Mesothelial cell of epicardium (in vitro differentiated cells): ENCODE measurements around the gene PRLR. TPM values are rescaled to one million over a fixed set of nuclear protein-coding genes. Genes with fewer than 3 reads are reported as not detected.

Experiments
- DNase-seq, 2 experiments: peaks; one replicate each; pipeline ENCODE4 v3.0.0; 2021; ENCODE audit warnings: low spot score in 2 of 2; ENCODE audit not compliant: unreplicated experiment in 2 of 2
- H3K27ac Mint-ChIP-seq: 2 replicates; pipeline ENCODE4 v1.8.0; 2021; ENCODE audit warnings: mixed read lengths
- H3K27me3 Mint-ChIP-seq: 2 replicates; pipeline ENCODE4 v1.8.0; 2021; ENCODE audit warnings: low read depth, mixed read lengths
- H3K36me3 Mint-ChIP-seq: 2 replicates; pipeline ENCODE4 v1.8.0; 2021; ENCODE audit warnings: mixed read lengths
- H3K4me1 Mint-ChIP-seq: 2 replicates; pipeline ENCODE4 v1.8.0; 2021; ENCODE audit warnings: mixed read lengths
- H3K4me3 Mint-ChIP-seq: 2 replicates; pipeline ENCODE4 v1.8.0; 2021; ENCODE audit warnings: mild to moderate bottlenecking, moderate library complexity, mixed read lengths
- H3K9me3 Mint-ChIP-seq: 2 replicates; pipeline ENCODE4 v1.8.0; 2021; ENCODE audit warnings: mixed read lengths
- total RNA-seq: library from RNA; stranded (reverse); gene quantifications from 3 replicates; pipeline ENCODE4 v1.2.1, GENCODE V29; 2021
- TF ChIP-seq, protein P1 (sequence below): fragments of 200-600 bp; sonication (generic); IDR thresholded peaks from one replicate; pipeline ENCODE4 v1.5.0; 2021; ENCODE audit warnings: antibody characterized with exemption; ENCODE audit not compliant: unreplicated experiment

The PRLR gene
- total RNA-seq, 1 donor from 2014 or later: 1.2 TPM

- H3K27ac Mint-ChIP-seq: peak overlapping the region; percentile 87
- DNase-seq: no peak
- H3K4me1 Mint-ChIP-seq: peaks cover 12% of the 10 kb centered on the region
- H3K9me3 Mint-ChIP-seq: no peaks in the 10 kb centered on the region
- H3K27me3 Mint-ChIP-seq: peaks cover 4% of the 10 kb centered on the region
- TF ChIP-seq, protein P1, sequence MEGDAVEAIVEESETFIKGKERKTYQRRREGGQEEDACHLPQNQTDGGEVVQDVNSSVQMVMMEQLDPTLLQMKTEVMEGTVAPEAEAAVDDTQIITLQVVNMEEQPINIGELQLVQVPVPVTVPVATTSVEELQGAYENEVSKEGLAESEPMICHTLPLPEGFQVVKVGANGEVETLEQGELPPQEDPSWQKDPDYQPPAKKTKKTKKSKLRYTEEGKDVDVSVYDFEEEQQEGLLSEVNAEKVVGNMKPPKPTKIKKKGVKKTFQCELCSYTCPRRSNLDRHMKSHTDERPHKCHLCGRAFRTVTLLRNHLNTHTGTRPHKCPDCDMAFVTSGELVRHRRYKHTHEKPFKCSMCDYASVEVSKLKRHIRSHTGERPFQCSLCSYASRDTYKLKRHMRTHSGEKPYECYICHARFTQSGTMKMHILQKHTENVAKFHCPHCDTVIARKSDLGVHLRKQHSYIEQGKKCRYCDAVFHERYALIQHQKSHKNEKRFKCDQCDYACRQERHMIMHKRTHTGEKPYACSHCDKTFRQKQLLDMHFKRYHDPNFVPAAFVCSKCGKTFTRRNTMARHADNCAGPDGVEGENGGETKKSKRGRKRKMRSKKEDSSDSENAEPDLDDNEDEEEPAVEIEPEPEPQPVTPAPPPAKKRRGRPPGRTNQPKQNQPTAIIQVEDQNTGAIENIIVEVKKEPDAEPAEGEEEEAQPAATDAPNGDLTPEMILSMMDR: no peak
- no peak overlapping the region for H3K4me3 Mint-ChIP-seq
- H3K36me3 Mint-ChIP-seq: no peaks in the 10 kb centered on the region
Observed at GRCh38 chr5:35223787-35224395, 6.4 kb downstream of the PRLR start.

GRCh38 chr5:35220967-35221366 is 9.3 kb downstream of the PRLR start:
- Mint-ChIP-seq H3K4me1 (peaks cover 12% of the 10 kb centered on the region), H3K27me3 (no peaks in the 10 kb centered on the region), H3K4me3 (no peak overlapping the region), H3K27ac (no peak overlapping the region), H3K9me3 (no peaks in the 10 kb centered on the region), H3K36me3 (no peaks in the 10 kb centered on the region)
- no peak for DNase-seq
- TF ChIP-seq, protein P1: no peak

DNA sequence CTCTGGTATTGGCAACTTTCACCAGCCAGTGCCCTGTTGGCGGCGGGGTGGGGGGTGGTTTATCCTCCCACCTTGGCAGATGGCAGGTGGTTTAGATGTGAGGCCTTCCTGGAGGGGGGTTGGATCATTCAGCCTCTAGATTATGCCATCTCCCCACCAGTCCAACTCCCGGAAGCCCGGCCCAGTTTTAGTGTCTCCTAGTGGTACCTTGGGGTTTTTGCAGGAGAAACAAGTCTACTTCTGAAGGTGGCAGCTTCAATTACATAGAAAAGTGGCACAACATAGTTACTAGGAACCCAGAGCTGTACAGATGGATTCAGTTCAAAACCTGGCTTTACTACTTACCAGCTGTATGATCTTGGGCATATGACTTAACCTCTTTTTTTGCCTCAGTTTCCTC is 11.3 kb downstream of the PRLR start:
- TF ChIP-seq, protein P1: no peak
- Mint-ChIP-seq H3K9me3 (no peaks in the 10 kb centered on the region), H3K27ac (no peak overlapping the region), H3K36me3 (no peaks in the 10 kb centered on the region), H3K4me3 (no peak overlapping the region), H3K27me3 (no peaks in the 10 kb centered on the region), H3K4me1 (peaks cover 6% of the 10 kb centered on the region)
- DNase-seq: no peak

DNA sequence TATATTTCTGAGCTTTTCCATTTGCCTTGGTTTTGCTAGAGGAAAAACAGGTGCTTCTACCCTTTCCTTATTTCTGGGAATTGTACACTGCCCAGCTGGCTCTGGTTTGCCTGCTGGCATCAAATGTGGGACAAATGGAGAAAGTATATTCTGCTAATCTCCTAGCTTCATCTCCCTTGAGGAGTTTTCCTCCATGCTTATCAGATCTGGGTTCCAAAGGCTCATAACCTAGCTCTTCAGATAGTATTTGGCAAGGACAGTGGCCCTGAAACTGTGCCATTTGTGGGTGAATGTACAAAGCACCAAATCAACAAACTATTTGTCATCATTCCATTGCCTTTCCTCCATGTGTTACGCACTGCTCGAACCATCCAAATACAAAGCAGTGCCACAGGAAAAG is 16.2 kb downstream of the PRLR start:
- Mint-ChIP-seq H3K4me1 (no peaks in the 10 kb centered on the region), H3K9me3 (no peaks in the 10 kb centered on the region)

DNA sequence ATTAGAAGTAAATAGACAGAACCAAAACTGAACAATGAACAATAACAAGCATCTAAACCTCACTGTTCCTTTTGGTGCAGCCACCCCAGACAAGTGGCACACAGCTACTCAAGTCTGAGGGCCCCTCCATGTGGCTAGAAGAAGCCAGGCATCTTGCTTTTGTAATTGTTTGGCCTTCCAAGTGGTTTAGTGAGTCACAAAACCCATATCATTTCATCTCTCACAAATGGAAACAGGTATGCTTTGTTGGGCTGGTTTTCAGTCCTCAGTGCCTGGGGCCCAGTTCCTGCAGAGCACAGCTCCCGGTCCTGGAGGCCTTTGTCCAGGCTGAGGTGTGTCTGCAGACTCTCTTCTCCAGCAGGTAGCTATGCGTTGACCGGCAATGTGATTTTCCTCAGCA is 16.7 kb downstream of the PRLR start:
- H3K4me1 Mint-ChIP-seq: no peaks in the 10 kb centered on the region
- no peaks in the 10 kb centered on the region for H3K9me3 Mint-ChIP-seq
- TF ChIP-seq, protein P1: no peak
- no peak for DNase-seq
- H3K27ac Mint-ChIP-seq: no peak overlapping the region
- H3K36me3 Mint-ChIP-seq: no peaks in the 10 kb centered on the region
- no peaks in the 10 kb centered on the region for H3K27me3 Mint-ChIP-seq
- no peak overlapping the region for H3K4me3 Mint-ChIP-seq

More for the DNA sequence above, 16.2 kb downstream of the PRLR start:
- no peaks in the 10 kb centered on the region for H3K27me3 Mint-ChIP-seq
- H3K27ac Mint-ChIP-seq: no peak overlapping the region
- no peak overlapping the region for H3K4me3 Mint-ChIP-seq
- no peaks in the 10 kb centered on the region for H3K36me3 Mint-ChIP-seq
- DNase-seq: no peak
- TF ChIP-seq, protein P1: no peak
